Mucosa of rectum (tissue), 2 donors: ENCODE data around the gene PIF1.
"Not testable (repeated sequence)": the region's sequence is repeated elsewhere in the genome, so short reads cannot be mapped to it uniquely, and the experiment has no call there.

ENCODE experiments used
- H3K27ac ChIP-seq, 2 donors: one replicate each; pipeline ENCODE4 v1.7.0; 2013; ENCODE audit warnings: inconsistent platforms in 2 of 2, low read depth in 2 of 2, low read length in 2 of 2
- H3K27me3 ChIP-seq, 2 donors: one replicate each; pipeline ENCODE4 v1.7.0; 2013; ENCODE audit warnings: low read length in 2 of 2; ENCODE audit not compliant: control insufficient read depth in 2 of 2, insufficient read depth in 2 of 2
- H3K36me3 ChIP-seq, 2 donors: one replicate each; pipeline ENCODE4 v1.7.0; 2013; ENCODE audit warnings: low read length in 2 of 2; ENCODE audit not compliant: control insufficient read depth in 2 of 2, insufficient read depth in 2 of 2
- H3K4me1 ChIP-seq, 2 donors: one replicate each; pipeline ENCODE4 v1.7.0; 2013; ENCODE audit warnings: low read length in 2 of 2, mild to moderate bottlenecking in 1 of 2; ENCODE audit not compliant: control insufficient read depth in 2 of 2, insufficient read depth in 2 of 2
- H3K4me3 ChIP-seq, 2 donors: one replicate each; pipeline ENCODE4 v1.7.0; 2013; ENCODE audit warnings: low read length in 2 of 2
- H3K9ac ChIP-seq, 2 donors: one replicate each; pipeline ENCODE4 v1.7.0; 2013; ENCODE audit warnings: low read length in 2 of 2, low read depth in 1 of 2, mild to moderate bottlenecking in 1 of 2
- H3K9me3 ChIP-seq, 2 donors: one replicate each; pipeline ENCODE4 v1.7.0; 2013; ENCODE audit warnings: low read length in 2 of 2; ENCODE audit not compliant: control insufficient read depth in 2 of 2
- donor health status: healthy.
- donor health status: Normal muscosa, but diverticular disease.

PIF1 gene

DNA sequence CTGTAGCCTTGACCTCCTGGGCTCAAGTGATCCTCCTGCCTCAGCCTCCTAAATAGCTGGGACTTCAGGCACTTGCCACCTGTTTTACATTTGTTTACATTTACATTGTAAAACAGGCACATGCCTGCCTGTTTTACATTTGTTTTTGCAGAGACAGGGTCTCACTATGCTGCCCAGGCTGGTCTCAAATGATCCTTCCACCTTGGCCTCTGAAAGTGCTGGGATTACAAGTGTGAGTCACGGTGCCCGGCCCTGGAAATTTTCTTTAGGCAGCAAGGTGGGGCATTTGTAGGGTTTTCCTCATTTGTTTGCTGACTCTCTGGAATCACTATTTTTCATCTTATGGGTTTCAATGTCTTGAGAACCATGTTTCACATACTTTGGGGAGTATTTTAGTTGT is 25.0 kb downstream of the PIF1 start:
- H3K36me3 ChIP-seq, result no peaks in the 10 kb centered on the region
- H3K4me3 ChIP-seq, result no peak overlapping the region
- H3K27me3 ChIP-seq, result no peaks in the 10 kb centered on the region
- H3K27ac ChIP-seq, result no peak overlapping the region
- no peaks in the 10 kb centered on the region for H3K4me1 ChIP-seq
- no peak overlapping the region for H3K9ac ChIP-seq
- no peaks in the 10 kb centered on the region for H3K9me3 ChIP-seq

DNA sequence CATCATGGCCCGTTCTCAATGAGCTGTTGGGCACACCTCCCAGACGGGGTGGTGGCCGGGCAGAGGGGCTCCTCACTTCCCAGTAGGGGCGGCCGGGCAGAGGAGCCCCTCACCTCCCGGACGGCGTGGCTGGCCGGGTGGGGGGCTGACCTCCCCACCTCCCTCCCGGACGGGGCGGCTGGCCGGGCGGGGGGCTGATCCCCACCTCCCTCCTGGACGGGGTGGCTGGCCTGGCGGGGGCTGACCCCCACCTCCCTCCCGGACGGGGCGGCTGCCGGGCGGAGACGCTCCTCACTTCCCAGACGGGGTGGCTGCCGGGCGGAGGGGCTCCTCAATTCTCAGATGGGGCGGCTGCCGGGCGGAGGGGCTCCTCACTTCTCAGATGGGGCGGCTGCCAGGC is 26.5 kb downstream of the PIF1 start:
- not testable (repeated sequence) for H3K36me3 ChIP-seq, H3K4me1 ChIP-seq, H3K9ac ChIP-seq, H3K9me3 ChIP-seq, H3K27ac ChIP-seq, H3K4me3 ChIP-seq, H3K27me3 ChIP-seq

DNA sequence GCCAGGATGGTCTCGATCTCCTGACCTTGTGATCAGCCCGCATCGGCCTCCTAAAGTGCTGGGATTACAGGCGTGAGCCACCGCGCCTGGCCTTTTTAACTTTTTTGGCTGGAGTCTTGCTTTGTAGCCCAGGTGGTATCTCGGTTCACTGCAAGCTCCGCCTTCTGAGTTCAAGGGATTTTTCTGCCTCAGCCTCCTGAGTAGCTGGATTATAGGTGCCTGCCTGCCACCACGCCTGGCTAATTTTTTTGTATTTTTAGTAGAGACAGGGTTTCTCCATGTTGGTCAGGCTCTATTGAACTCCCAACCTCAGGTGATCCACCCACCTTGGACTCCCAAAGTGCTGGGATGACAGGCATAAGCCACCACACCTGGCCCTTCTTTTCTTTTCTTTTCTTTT is 29.5 kb downstream of the PIF1 start:
- not testable (repeated sequence) for H3K9ac ChIP-seq, H3K36me3 ChIP-seq, H3K4me3 ChIP-seq, H3K27ac ChIP-seq, H3K9me3 ChIP-seq, H3K27me3 ChIP-seq, H3K4me1 ChIP-seq

DNA sequence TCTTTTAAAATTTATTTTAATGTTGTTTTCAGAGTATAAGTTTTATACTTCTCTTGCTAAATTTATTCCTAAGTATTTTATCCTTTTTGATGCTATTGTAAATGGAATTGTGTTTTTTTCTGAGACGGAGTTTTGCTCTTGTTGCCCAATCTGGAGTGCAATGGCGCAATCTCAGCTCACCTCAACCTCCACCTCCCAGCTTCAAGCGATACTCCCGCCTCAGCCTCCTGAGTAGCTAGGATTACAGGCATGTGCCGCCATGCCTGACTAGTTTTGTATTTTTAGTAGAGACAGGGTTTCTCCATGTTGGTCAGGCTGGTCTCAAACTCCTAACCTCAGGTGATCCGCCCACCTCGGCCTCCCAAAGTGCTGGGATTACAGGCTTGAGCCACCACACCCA is 30.1 kb downstream of the PIF1 start:
- H3K27ac ChIP-seq, H3K4me3 ChIP-seq, H3K9me3 ChIP-seq, H3K36me3 ChIP-seq, H3K4me1 ChIP-seq, H3K27me3 ChIP-seq, H3K9ac ChIP-seq: not testable (repeated sequence)

DNA sequence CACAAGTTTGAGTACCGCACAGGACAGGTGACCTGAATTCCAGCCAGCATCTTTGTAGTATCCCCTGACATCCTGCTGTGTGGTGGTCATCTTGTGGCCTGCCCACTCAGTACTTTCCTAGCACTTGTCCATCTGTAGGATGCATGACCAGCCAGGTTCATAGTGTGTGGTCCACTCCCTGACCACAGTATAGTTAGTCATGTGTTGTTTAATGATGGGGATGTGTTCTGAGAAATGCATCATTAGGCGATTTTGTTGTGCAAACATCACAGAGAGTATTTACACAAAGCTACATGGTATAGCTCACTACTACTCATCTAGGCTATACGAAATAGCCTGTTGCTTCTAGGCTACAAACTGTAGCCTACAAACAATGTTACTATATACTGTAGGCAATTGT is 33.2 kb downstream of the PIF1 start:
- no peak overlapping the region for H3K4me3 ChIP-seq
- no peaks in the 10 kb centered on the region for H3K36me3 ChIP-seq
- H3K4me1 ChIP-seq, result no peaks in the 10 kb centered on the region
- H3K9me3 ChIP-seq, result no peaks in the 10 kb centered on the region
- no peaks in the 10 kb centered on the region for H3K27me3 ChIP-seq
- no peak overlapping the region for H3K9ac ChIP-seq
- no peak overlapping the region for H3K27ac ChIP-seq

DNA sequence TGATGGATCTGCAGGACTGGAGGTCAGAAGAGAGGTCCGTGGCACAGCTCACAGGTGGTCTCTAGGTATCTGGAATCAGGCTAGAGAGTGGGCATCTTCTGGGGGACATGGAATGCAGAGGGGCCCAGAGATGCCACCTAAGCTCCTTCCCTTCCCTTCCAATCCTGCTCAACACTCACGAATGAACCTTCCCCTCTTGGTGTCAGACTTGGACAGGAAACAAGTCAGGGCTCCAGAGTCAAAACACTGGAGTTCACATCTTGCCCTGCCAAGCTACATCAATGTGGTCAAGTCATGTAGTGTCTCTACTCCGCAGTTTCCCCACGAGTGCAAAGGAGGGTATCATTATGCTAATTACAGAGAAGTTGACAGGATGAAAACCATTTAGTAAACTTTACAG is 34.0 kb downstream of the PIF1 start:
- no peak overlapping the region for H3K9ac ChIP-seq
- H3K27me3 ChIP-seq, result no peaks in the 10 kb centered on the region
- H3K4me1 ChIP-seq, result no peaks in the 10 kb centered on the region
- H3K27ac ChIP-seq, result no peak overlapping the region
- H3K9me3 ChIP-seq, result no peaks in the 10 kb centered on the region
- H3K36me3 ChIP-seq, result no peaks in the 10 kb centered on the region
- no peak overlapping the region for H3K4me3 ChIP-seq

DNA sequence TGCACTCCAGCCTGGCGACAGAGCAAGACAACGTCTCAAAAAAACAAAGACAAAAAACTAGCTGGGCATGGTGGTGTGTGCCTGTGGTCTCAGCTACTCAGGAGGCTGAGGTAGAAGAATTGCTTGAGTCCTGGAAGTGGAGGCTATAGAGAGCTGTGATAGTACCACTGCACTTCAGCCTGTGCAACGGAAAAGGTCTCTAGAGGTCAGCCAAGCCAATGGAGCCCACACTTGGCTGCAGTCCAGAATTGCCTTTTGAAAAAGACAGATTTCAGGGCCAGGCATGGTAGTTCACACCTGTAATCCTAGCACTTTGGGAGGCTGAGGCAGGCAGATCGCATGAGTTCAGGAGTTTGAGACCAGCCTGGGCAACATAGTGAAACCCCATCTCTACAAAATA is 41.7 kb downstream of the PIF1 start:
- H3K9me3 ChIP-seq, result no peaks in the 10 kb centered on the region
- H3K36me3 ChIP-seq, result no peaks in the 10 kb centered on the region
- H3K4me1 ChIP-seq, result no peaks in the 10 kb centered on the region
- H3K27ac ChIP-seq, result no peak overlapping the region
- H3K27me3 ChIP-seq, result no peaks in the 10 kb centered on the region
- no peak overlapping the region for H3K9ac ChIP-seq
- H3K4me3 ChIP-seq, result no peak overlapping the region

DNA sequence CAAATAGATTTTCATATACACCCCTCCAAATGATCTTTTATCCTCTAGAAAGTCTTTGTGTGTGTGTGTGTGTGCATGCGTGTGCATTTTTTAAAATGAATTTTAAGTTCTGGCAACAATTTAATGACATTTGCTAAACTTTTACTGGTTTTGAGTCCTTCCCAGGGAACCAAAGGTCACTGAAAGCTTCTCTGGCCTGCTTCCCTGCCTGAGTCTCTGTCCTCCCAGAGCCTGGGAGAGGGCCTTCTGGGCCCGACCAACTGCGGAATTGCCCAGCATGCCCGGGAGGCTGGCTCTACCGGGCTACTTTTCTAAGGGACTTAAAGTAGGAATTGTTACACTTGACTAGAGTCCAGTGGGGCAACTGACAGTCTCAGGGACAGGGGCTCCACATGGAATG is 42.7 kb downstream of the PIF1 start:
- no peaks in the 10 kb centered on the region for H3K4me1 ChIP-seq
- no peak overlapping the region for H3K9ac ChIP-seq
- H3K36me3 ChIP-seq, result no peaks in the 10 kb centered on the region
- no peak overlapping the region for H3K4me3 ChIP-seq
- no peak overlapping the region for H3K27ac ChIP-seq
- H3K27me3 ChIP-seq, result no peaks in the 10 kb centered on the region
- H3K9me3 ChIP-seq, result no peaks in the 10 kb centered on the region

DNA sequence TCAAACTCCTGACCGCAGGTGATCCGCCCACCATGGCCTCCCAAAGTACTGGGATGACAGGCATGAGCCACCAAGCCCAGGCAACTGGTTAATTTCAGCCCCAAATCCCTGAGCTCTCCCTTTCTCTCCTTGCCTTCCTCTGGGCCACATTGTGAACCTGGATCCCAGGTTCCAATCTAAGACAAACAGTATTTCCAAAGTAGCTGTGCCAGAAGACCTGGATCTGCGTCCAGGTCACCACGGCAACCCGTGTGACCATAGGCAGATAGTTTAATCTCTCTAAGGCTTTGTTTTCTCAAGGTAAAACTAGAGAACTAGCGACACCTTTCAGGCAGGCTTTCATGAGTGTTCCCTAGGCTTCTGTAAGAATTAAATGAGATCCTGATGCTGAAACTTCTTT is 44.1 kb downstream of the PIF1 start:
- H3K4me1 ChIP-seq, result no peaks in the 10 kb centered on the region
- peaks cover 0 to 2% of the 10 kb centered on the region in 2 donors for H3K27me3 ChIP-seq
- H3K4me3 ChIP-seq, result no peak overlapping the region
- no peak overlapping the region for H3K9ac ChIP-seq
- no peaks in the 10 kb centered on the region for H3K9me3 ChIP-seq
- no peak overlapping the region for H3K27ac ChIP-seq
- H3K36me3 ChIP-seq, result no peaks in the 10 kb centered on the region

DNA sequence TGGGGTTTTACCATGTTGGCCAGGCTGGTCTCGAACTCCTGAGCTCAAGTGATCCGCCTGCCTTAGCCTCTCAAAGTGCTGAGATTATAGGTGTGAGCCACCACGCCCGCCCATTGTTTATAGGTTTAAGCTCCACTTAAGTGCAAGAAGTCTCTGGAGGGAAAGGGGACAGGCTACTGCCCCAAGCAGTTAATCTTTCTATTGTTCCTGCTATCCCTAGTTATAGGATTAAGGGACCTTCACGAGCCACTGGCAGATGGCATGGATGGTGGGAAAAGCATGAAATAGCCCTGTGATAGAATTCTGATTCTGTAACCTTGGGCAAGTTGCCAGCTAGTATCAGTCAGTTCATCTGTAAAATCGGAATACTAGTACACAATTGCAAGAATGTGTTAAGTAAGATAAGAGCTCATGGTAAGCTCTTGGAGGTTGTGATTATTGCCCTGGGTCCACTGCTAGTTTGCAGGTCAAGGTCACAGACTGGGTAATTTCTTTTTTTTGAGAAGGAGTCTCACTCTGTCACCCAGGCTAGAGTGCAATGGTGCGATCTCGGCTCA is 44.8 kb downstream of the PIF1 start:
- no peaks in the 10 kb centered on the region for H3K9me3 ChIP-seq
- H3K9ac ChIP-seq, result no peak overlapping the region

DNA sequence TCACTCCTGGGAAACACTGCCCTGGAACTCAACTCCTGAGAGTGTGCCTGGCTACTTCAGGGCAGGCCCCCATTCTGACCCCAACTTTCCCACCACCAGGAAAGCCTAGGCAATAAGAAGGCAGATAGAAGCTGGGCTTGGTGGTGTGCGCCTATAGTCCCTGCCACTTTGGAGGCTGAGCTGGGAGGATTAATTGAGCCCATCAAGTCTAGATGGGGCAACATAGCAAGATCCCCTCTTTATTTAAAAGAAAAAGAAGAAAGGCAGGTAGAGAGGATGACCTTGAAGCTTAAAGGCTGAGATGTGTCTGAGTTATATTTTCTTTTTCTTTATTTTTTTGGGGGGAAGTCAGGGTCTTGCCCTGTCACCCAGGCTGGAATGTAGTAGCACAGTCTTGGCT is 45.8 kb downstream of the PIF1 start:
- peaks cover 0 to 7% of the 10 kb centered on the region in 2 donors for H3K27me3 ChIP-seq
- no peak overlapping the region for H3K9ac ChIP-seq
- no peaks in the 10 kb centered on the region for H3K36me3 ChIP-seq
- H3K9me3 ChIP-seq, result no peaks in the 10 kb centered on the region
- no peak overlapping the region for H3K4me3 ChIP-seq
- H3K27ac ChIP-seq, result no peak overlapping the region
- no peaks in the 10 kb centered on the region for H3K4me1 ChIP-seq

More for the DNA sequence above, 44.8 kb downstream of the PIF1 start:
- Histone ChIP-seq H3K27me3 (peaks cover 0 to 5% of the 10 kb centered on the region in 2 donors), H3K4me1 (no peaks in the 10 kb centered on the region), H3K4me3 (no peak overlapping the region), H3K27ac (no peak overlapping the region), H3K36me3 (no peaks in the 10 kb centered on the region)
